Brain microvascular endothelial cell (primary cell): ENCODE results near the gene SLC22A3.

Source experiments
- DNase-seq: peaks from one replicate; pipeline ENCODE4 v3.0.0-alpha.2; 2020
- H3K27ac ChIP-seq: fragments of 250-450 bp; sonication (Bioruptor Pico); 2 replicates; pipeline ENCODE4 v1.5.1; 2020; ENCODE audit warnings: mild to moderate bottlenecking, moderate library complexity
- H3K27me3 ChIP-seq: fragments of 250-450 bp; sonication (Bioruptor Pico); replicated peaks from 2 replicates; pipeline ENCODE4 v1.5.1; 2020; ENCODE audit warnings: mild to moderate bottlenecking
- H3K36me3 ChIP-seq: fragments of 250-450 bp; sonication (Bioruptor Pico); replicated peaks from 2 replicates; pipeline ENCODE4 v1.5.1; 2020; ENCODE audit warnings: mild to moderate bottlenecking
- H3K4me3 ChIP-seq: 2 replicates; pipeline ENCODE4 v1.5.1; 2011; ENCODE audit warnings: low read depth, mild to moderate bottlenecking, control low read depth, low read length, moderate library complexity
- in situ Hi-C: cut with HindIII; loops from 2 replicates; pipeline ENCODE4 v1.10.0; 2017; ENCODE audit warnings: low sequenced_read_pairs, low pct_ligation_motif_present
- TF ChIP-seq, protein P1 (sequence below): IDR thresholded peaks from 2 replicates; pipeline ENCODE4 v1.5.1; 2011; ENCODE audit warnings: low read depth, mild to moderate bottlenecking, moderate library complexity, low read length, control low read depth, inconsistent platforms; ENCODE audit errors: missing control alignments

Gene SLC22A3

GRCh38 chr6:160305926-160306713 lies 42.1 kb upstream of the SLC22A3 start:
- in situ Hi-C loops: no loop called here
- TF ChIP-seq, protein P1, sequence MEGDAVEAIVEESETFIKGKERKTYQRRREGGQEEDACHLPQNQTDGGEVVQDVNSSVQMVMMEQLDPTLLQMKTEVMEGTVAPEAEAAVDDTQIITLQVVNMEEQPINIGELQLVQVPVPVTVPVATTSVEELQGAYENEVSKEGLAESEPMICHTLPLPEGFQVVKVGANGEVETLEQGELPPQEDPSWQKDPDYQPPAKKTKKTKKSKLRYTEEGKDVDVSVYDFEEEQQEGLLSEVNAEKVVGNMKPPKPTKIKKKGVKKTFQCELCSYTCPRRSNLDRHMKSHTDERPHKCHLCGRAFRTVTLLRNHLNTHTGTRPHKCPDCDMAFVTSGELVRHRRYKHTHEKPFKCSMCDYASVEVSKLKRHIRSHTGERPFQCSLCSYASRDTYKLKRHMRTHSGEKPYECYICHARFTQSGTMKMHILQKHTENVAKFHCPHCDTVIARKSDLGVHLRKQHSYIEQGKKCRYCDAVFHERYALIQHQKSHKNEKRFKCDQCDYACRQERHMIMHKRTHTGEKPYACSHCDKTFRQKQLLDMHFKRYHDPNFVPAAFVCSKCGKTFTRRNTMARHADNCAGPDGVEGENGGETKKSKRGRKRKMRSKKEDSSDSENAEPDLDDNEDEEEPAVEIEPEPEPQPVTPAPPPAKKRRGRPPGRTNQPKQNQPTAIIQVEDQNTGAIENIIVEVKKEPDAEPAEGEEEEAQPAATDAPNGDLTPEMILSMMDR: no peak
- no peaks in the 10 kb centered on the region for H3K36me3 ChIP-seq
- H3K4me3 ChIP-seq: no peak overlapping the region
- H3K27ac ChIP-seq: no peak overlapping the region
- no peak for DNase-seq
- H3K27me3 ChIP-seq: no peaks in the 10 kb centered on the region

DNA sequence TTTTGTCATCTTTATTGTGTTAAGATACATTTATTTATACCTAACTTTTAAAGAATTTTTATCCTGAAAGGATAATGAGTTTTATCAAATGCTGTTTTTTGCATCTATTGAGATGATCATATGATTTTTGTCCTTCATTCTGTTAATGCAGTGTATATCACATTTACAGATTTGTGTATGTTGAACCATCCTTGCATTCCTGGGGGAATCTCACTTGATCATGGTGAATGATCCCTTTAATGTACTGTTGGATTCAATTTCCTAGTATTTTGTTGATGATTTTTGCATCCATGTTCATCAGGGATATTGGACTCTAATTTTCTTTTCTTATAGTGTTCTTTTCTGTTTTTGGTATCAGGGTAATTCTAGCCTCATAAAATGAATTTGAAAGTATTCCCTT lies 38.5 kb upstream of the SLC22A3 start:
- Histone ChIP-seq H3K36me3 (no peaks in the 10 kb centered on the region), H3K4me3 (no peak overlapping the region), H3K27ac (no peak overlapping the region), H3K27me3 (no peaks in the 10 kb centered on the region)
- DNase-seq: no peak
- in situ Hi-C loops: no loop called here
- TF ChIP-seq, protein P1: no peak

DNA sequence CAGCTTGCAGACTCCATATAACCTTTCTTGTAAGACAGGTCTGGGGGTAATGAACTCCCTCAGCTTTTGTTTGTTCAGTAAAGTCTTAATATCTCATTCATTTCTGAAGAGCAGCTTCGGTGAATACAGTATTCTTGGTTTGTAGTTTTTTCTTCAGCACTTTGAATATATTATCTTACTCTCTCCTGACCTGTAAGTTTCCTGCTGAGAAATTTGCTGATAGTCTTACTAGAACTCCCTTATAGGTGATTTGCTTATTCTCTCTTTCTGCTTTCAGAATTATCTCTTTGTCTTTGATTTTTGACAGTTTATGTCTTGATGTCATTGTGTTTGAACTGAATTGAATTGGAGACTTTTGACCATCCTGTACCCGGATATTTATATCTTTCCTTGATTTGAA lies 35.3 kb upstream of the SLC22A3 start:
- in situ Hi-C loops: no loop called here
- Histone ChIP-seq H3K27me3 (no peaks in the 10 kb centered on the region), H3K4me3 (no peak overlapping the region), H3K36me3 (no peaks in the 10 kb centered on the region), H3K27ac (no peak overlapping the region)
- TF ChIP-seq, protein P1: no peak
- DNase-seq: no peak

- in situ Hi-C loops: no loop called here
- no peak for DNase-seq
Measured at GRCh38 chr6:160315310-160315709, 32.9 kb upstream of the SLC22A3 start.

DNA sequence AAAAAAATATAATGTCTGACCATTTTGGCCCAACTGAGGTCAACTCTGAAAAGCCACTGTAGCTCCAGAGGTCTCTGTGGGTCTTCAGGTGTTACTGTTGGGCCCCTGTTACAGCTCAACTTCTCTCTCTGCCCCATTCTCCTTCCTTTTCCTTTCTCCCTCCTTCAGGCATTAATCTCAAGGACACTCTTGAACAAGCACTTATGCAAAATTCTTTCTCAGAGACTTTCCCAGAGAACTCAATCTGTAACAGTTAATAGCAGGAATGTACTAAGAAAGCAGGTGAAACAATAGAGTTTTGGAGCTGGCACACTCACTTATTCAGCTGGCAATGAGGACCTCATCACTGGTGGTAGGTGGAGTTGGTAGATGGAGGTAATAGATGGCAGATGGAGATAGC lies 31.9 kb upstream of the SLC22A3 start:
- no peak overlapping the region for H3K4me3 ChIP-seq
- in situ Hi-C loops: no loop called here
- no peak for DNase-seq
- no peaks in the 10 kb centered on the region for H3K27me3 ChIP-seq
- H3K27ac ChIP-seq: no peak overlapping the region
- TF ChIP-seq, protein P1: no peak
- H3K36me3 ChIP-seq: no peaks in the 10 kb centered on the region

More at GRCh38 chr6:160315310-160315709, 32.9 kb upstream of the SLC22A3 start:
- Histone ChIP-seq H3K36me3 (no peaks in the 10 kb centered on the region), H3K27ac (no peak overlapping the region), H3K4me3 (no peak overlapping the region), H3K27me3 (no peaks in the 10 kb centered on the region)
- TF ChIP-seq, protein P1: no peak

GRCh38 chr6:160319246-160319645 lies 28.9 kb upstream of the SLC22A3 start:
- no peaks in the 10 kb centered on the region for H3K27me3 ChIP-seq
- H3K4me3 ChIP-seq: no peak overlapping the region
- no peak for DNase-seq
- no peak overlapping the region for H3K27ac ChIP-seq
- in situ Hi-C loops: no loop called here
- TF ChIP-seq, protein P1: no peak
- no peaks in the 10 kb centered on the region for H3K36me3 ChIP-seq
